ENCODE measurements around the gene ADGRA1. TPM values are rescaled to one million over a fixed set of nuclear protein-coding genes. Genes with fewer than 3 reads are reported as not detected.

Gene ADGRA1
- total and polyA plus RNA-seq, 10 of the 15 experiments (the other 5 are each of a cell fraction or from before 2014, with no cell fraction given) = not detected

GRCh38 chr10:133122171-133122935 is 34.6 kb downstream of the ADGRA1 start:
- H3K9ac ChIP-seq (ENCODE audit: control insufficient read depth, insufficient read depth, low read length) = no peak overlapping the region
- no peaks in the 10 kb centered on the region for H3K27me3 ChIP-seq (replicated peaks in 1 of 2; ENCODE audit: control insufficient read depth in 2 of 2, insufficient read depth in 2 of 2, low read length in 1 of 2)
- H4K20me1 ChIP-seq (ENCODE audit: control insufficient read depth, insufficient read depth) = no peaks in the 10 kb centered on the region
- peaks cover 4% of the 10 kb centered on the region; the same call in 1 of the 3 replicates for H3K9me3 ChIP-seq (replicated peaks; ENCODE audit: control insufficient read depth, insufficient read depth, low read length)
- no peaks in the 10 kb centered on the region for H3K4me1 ChIP-seq (ENCODE audit: control insufficient read depth, insufficient read depth, low read length)
- no peaks in the 10 kb centered on the region for H3K79me2 ChIP-seq (ENCODE audit: control insufficient read depth, insufficient read depth, low read length)
- 53% methylated on average over 31 of the region's 33 CpGs for WGBS (ENCODE audit: insufficient coverage, insufficient replicate concordance, low lambda C conversion rate, missing lambda C conversion rate)
- ChIA-PET CTCF (no interaction called here), POLR2A (no interaction called here), RAD21 (ENCODE audit: unreplicated experiment) (no interaction called here), SMC1A (ENCODE audit: uncharacterized antibody, unreplicated experiment) (no interaction called here)
- FAIRE-seq = no peak
- no peak for TF ChIP-seq EP300 (IDR thresholded peaks at IDR 0.05; ENCODE audit: borderline replicate concordance in 1 of 2, control insufficient read depth in 1 of 2, low read depth in 2 of 2, low read length in 2 of 2)
- no peak for TF ChIP-seq PRDM15 (CRISPR knock-in tag; IDR thresholded peaks at IDR 0.05)
- TF ChIP-seq FOXK2 (IDR thresholded peaks at IDR 0.05) = no peak
- TF ChIP-seq NR2C1 (IDR thresholded peaks at IDR 0.05) = no peak
- no peak for TF ChIP-seq POLR2AphosphoS5 (IDR thresholded peaks at IDR 0.05; ENCODE audit: low read length)
- no peak for TF ChIP-seq SMAD5 (IDR thresholded peaks at IDR 0.05; ENCODE audit: low read depth)
- intact Hi-C loops (cut with micrococcal nuclease; ENCODE audit: unreplicated experiment) (no loop called here), in situ Hi-C loops (cut with MboI) (no loop called here)
- H3K4me3 ChIP-seq = no peak overlapping the region
- H3K4me2 ChIP-seq (ENCODE audit: control insufficient read depth, insufficient read depth) = no peak overlapping the region
- H3K27ac ChIP-seq (ENCODE audit: control insufficient read depth, insufficient read depth) = no peak overlapping the region
- DNase-seq (ENCODE audit: low read depth, low spot score) = no peak
- H3K36me3 ChIP-seq (ENCODE audit: control insufficient read depth in 2 of 2, insufficient read depth in 2 of 2, low read length in 1 of 2) = no peaks in the 10 kb centered on the region
- ATAC-seq = no peak
- BruUV-seq (replicated peaks) = no TSS peak
- H2AFZ ChIP-seq (ENCODE audit: control insufficient read depth, low read depth, low read length) = no peak overlapping the region
